Esophagus squamous epithelium (tissue), 5 donors: ENCODE measurements around the gene NOXA1. TPM values are rescaled to one million over a fixed set of nuclear protein-coding genes. Genes with fewer than 3 reads are reported as not detected.
A peak's percentile ranks its signal among the peaks of the same experiment; 100 is the strongest.

Experiments used
- DNase-seq: peaks from one replicate; lab custom pipeline; 2025; lab: John Stamatoyannopoulos, UW
- H3K27ac ChIP-seq, 4 donors: fragments of 200-600 bp; sonication (generic); one replicate each; pipeline ENCODE4 v1.5.1; 2016 to 2019; ENCODE audit warnings: mild to moderate bottlenecking in 1 of 4
- H3K27me3 ChIP-seq, 4 donors: fragments of 200-600 bp; sonication (generic); 1 replicate in 3 of 4; 2 replicates in 1 of 4; pipeline versions ENCODE4 v1.5.1 to v1.6.0; 2017 to 2021; ENCODE audit warnings: antibody characterized with exemption in 1 of 4
- H3K36me3 ChIP-seq, 3 donors: fragments of 200-600 bp; sonication (generic); one replicate each; pipeline ENCODE4 v1.5.1; 2016 to 2019
- H3K4me1 ChIP-seq, 3 donors: fragments of 200-600 bp; sonication (generic); one replicate each; pipeline ENCODE4 v1.5.1; 2017 to 2019
- H3K4me3 ChIP-seq, 4 donors: fragments of 200-600 bp; sonication (generic); 1 replicate in 3 of 4; 2 replicates in 1 of 4; pipeline ENCODE4 v1.5.1; 2016 to 2019; ENCODE audit warnings: mild to moderate bottlenecking in 2 of 4, moderate library complexity in 1 of 4
- H3K9me3 ChIP-seq, 3 donors: fragments of 200-600 bp; sonication (generic); one replicate each; pipeline ENCODE4 v1.5.1; 2016 to 2019
- CTCF ChIP-seq, 6 experiments: fragments of 450-650 bp in 4 of 6; fragments of 200-600 bp in 2 of 6; sonication (generic) in 2 of 6; IDR thresholded peaks; one replicate each; pipeline ENCODE4 v1.5.1; 2016 to 2019; ENCODE audit warnings: antibody characterized with exemption in 6 of 6, mild to moderate bottlenecking in 4 of 6, moderate library complexity in 4 of 6
- POLR2A ChIP-seq, 4 donors: fragments of 450-650 bp; IDR thresholded peaks; one replicate each; pipeline ENCODE4 v1.6.1; 2017; ENCODE audit warnings: antibody characterized with exemption in 4 of 4, mild to moderate bottlenecking in 4 of 4, moderate library complexity in 3 of 4
- WGBS, 2 donors: methylation state at CpG; one replicate each; pipeline ENCODE4 v1.1.5; 2018; 5-methylcytosine and 5-hydroxymethylcytosine counted together
- intact Hi-C: fragments of 100-400 bp; cut with DNase I; formaldehyde crosslinking; loops from one replicate; pipeline ENCODE4 v1.15.0; 2022
- total RNA-seq, 4 donors: library from RNA; depleted of rRNA; stranded (reverse); fragments of >200 nt; gene quantifications; one replicate each; pipeline ENCODE4 v1.1.0, GENCODE V29; 2016
- donor health status: DM: yes; HTN: yes; CAD: no.

Gene NOXA1
- total RNA-seq, 4 donors from 2014 or later, result 2.1 to 7.4 (median 4.8) TPM

GRCh38 chr9:137457406-137458193 lies 34.4 kb downstream of the NOXA1 start:
- peaks cover 0 to 22% (median 2%) of the 10 kb centered on the region in 3 donors for H3K36me3 ChIP-seq
- no peak for DNase-seq
- 77% methylated on average over 3 of the region's 44 CpGs; no CpG with 5 or more reads in 1 of the 2 donors for WGBS, 2 donors
- peak overlapping the region in 3 of 4 donors; percentile 61 to 91 (median 85) for H3K4me3 ChIP-seq
- peaks cover 36 to 89% (median 39%) of the 10 kb centered on the region in 3 donors for H3K4me1 ChIP-seq
- H3K9me3 ChIP-seq, result no peaks in the 10 kb centered on the region
- H3K27me3 ChIP-seq, result peaks cover 0 to 5% (median 0%) of the 10 kb centered on the region in 4 donors
- peak overlapping the region in 3 of 4 donors; percentile 67 to 88 (median 72) for H3K27ac ChIP-seq
- TF ChIP-seq CTCF (IDR thresholded peaks at IDR 0.05), result no peak
- TF ChIP-seq POLR2A (IDR thresholded peaks at IDR 0.05), result no peak
- intact Hi-C loops, result no loop called here

- no peak for DNase-seq
- peak overlapping the region; percentile 67 to 88 (median 77) for H3K27ac ChIP-seq
- peaks cover 36 to 85% (median 36%) of the 10 kb centered on the region in 3 donors for H3K4me1 ChIP-seq
- no peaks in the 10 kb centered on the region for H3K9me3 ChIP-seq
- WGBS, 2 donors, result 37% methylated on average over 6 of the region's 88 CpGs; no CpG with 5 or more reads in 1 of the 2 donors
- intact Hi-C loops, result no loop called here
- TF ChIP-seq CTCF (IDR thresholded peaks at IDR 0.05) (no peak), POLR2A (IDR thresholded peaks at IDR 0.05) (no peak)
- peaks cover 0 to 5% (median 0%) of the 10 kb centered on the region in 4 donors for H3K27me3 ChIP-seq
- H3K4me3 ChIP-seq, result peak overlapping the region; percentile 61 to 91 (median 80)
- peaks cover 0 to 17% (median 0%) of the 10 kb centered on the region in 3 donors for H3K36me3 ChIP-seq
These were observed 35.3 kb downstream of the NOXA1 start for GRCh38 chr9:137458194-137459151.

- intact Hi-C loops, result no loop called here
- peak within 1 kb of the TSS; percentile 61 to 91 (median 80) for H3K4me3 ChIP-seq
- TF ChIP-seq POLR2A (IDR thresholded peaks at IDR 0.05) (peak in 3 of 4 donors; percentile 68 to 90 (median 84)), CTCF (IDR thresholded peaks at IDR 0.05) (peak in 1 of 6 experiments; percentile 9)
- peaks cover 32 to 78% (median 36%) of the 10 kb centered on the region in 3 donors for H3K4me1 ChIP-seq
- H3K9me3 ChIP-seq, result no peaks in the 10 kb centered on the region
- DNase-seq, result peak; percentile 66
- H3K27ac ChIP-seq, result peak within 1 kb of the TSS; percentile 72 to 88 (median 84)
- peaks cover 0 to 17% (median 0%) of the 10 kb centered on the region in 3 donors for H3K36me3 ChIP-seq
- peaks cover 0 to 5% (median 0%) of the 10 kb centered on the region in 4 donors for H3K27me3 ChIP-seq
- no CpG with 5 or more reads among the region's 62 CpGs for WGBS, 2 donors
These were observed 36.0 kb downstream of the NOXA1 start, which contains the start of gene NSMF for GRCh38 chr9:137459152-137459600. NSMF (minus strand) TSS chr9:137459334; CDS start chr9:137459102, 232 bp downstream.

GRCh38 chr9:137459601-137460362 lies 36.6 kb downstream of the NOXA1 start:
- Histone ChIP-seq H3K4me3 (peak overlapping the region; percentile 61 to 91 (median 80)), H3K4me1 (peaks cover 26 to 72% (median 30%) of the 10 kb centered on the region in 3 donors)
- DNase-seq, result no peak

More at GRCh38 chr9:137459601-137460362, 36.6 kb downstream of the NOXA1 start:
- no peak for TF ChIP-seq POLR2A (IDR thresholded peaks at IDR 0.05)
- TF ChIP-seq CTCF (IDR thresholded peaks at IDR 0.05), result no peak
- intact Hi-C loops, result no loop called here
- H3K27me3 ChIP-seq, result peaks cover 0 to 5% (median 0%) of the 10 kb centered on the region in 4 donors
- H3K36me3 ChIP-seq, result peaks cover 0 to 17% (median 0%) of the 10 kb centered on the region in 3 donors
- peak overlapping the region; percentile 72 to 88 (median 84) for H3K27ac ChIP-seq
- H3K9me3 ChIP-seq, result no peaks in the 10 kb centered on the region
- WGBS, 2 donors, result 0 to 52% methylated on average over 2 of the region's 15 CpGs
